MM.1S (cell line): ENCODE results near the gene SLC16A10.
"Not testable (repeated sequence)": the region's sequence is repeated elsewhere in the genome, so short reads cannot be mapped to it uniquely, and the experiment has no call there.

Experiments used
- DNase-seq: peaks from one replicate; pipeline ENCODE4 v3.0.0-alpha.2; 2015
- H2AFZ ChIP-seq: fragments of 300-600 bp; sonication (generic); 2 replicates; pipeline ENCODE4 v1.6.0; 2016; ENCODE audit warnings: antibody characterized with exemption, low read length
- H3F3A ChIP-seq: fragments of 300-600 bp; sonication (generic); 2 replicates; pipeline ENCODE4 v1.6.1; 2016; ENCODE audit warnings: mild to moderate bottlenecking, antibody characterized with exemption, low read length, moderate library complexity, mixed read lengths; ENCODE audit not compliant: insufficient read depth
- H3K27ac ChIP-seq: fragments of 300-600 bp; sonication (generic); 2 replicates; pipeline ENCODE4 v1.5.1; 2016; ENCODE audit warnings: mild to moderate bottlenecking, low read length
- H3K27me3 ChIP-seq: fragments of 300-600 bp; sonication (generic); replicated peaks from 2 replicates; pipeline ENCODE4 v1.6.0; 2016; ENCODE audit warnings: low read length; ENCODE audit not compliant: insufficient read depth
- H3K36me3 ChIP-seq: fragments of 300-600 bp; sonication (generic); replicated peaks from 2 replicates; pipeline ENCODE4 v1.6.1; 2016; ENCODE audit warnings: mild to moderate bottlenecking, low read length, mixed read lengths; ENCODE audit not compliant: insufficient read depth
- H3K4me1 ChIP-seq: fragments of 300-600 bp; sonication (generic); 2 replicates; pipeline ENCODE4 v1.6.1; 2016; ENCODE audit warnings: low read length, mixed read lengths
- H3K4me2 ChIP-seq: fragments of 300-600 bp; sonication (generic); 2 replicates; pipeline ENCODE4 v1.6.0; 2016; ENCODE audit warnings: low read depth, low read length
- H3K4me3 ChIP-seq: fragments of 300-600 bp; sonication (generic); 2 replicates; pipeline ENCODE4 v1.5.1; 2016; ENCODE audit warnings: low read length, mixed read lengths
- H3K79me2 ChIP-seq: fragments of 300-600 bp; sonication (generic); 2 replicates; pipeline ENCODE4 v1.6.1; 2016; ENCODE audit warnings: mixed run types, low read length, mixed read lengths
- H3K9ac ChIP-seq: fragments of 300-600 bp; sonication (generic); 2 replicates; pipeline ENCODE4 v1.6.1; 2016; ENCODE audit warnings: low read length, mixed read lengths
- H3K9me2 ChIP-seq: fragments of 300-600 bp; sonication (generic); replicated peaks from 2 replicates; pipeline ENCODE4 v1.6.1; 2016; ENCODE audit warnings: mild to moderate bottlenecking, low read length, mixed read lengths; ENCODE audit not compliant: insufficient read depth
- H3K9me3 ChIP-seq: fragments of 300-600 bp; sonication (generic); replicated peaks from 2 replicates; pipeline ENCODE4 v1.6.1; 2016; ENCODE audit warnings: mild to moderate bottlenecking, low read length, mixed read lengths; ENCODE audit not compliant: insufficient read depth
- H4K20me1 ChIP-seq: fragments of 300-600 bp; sonication (generic); 2 replicates; pipeline ENCODE4 v1.6.1; 2016; ENCODE audit warnings: mild to moderate bottlenecking, low read length, moderate library complexity, mixed read lengths; ENCODE audit not compliant: insufficient read depth
- EZH2 ChIP-seq: fragments of 300-600 bp; sonication (generic); optimal IDR thresholded peaks from 2 replicates; pipeline ENCODE3; 2017; ENCODE audit warnings: low read depth, mild to moderate bottlenecking, antibody characterized with exemption, low read length, mixed read lengths
- EZH2phosphoT487 ChIP-seq: fragments of 300-600 bp; sonication (generic); IDR thresholded peaks from 2 replicates; pipeline ENCODE4 v1.6.1; 2018; ENCODE audit warnings: antibody characterized with exemption, low read length
- TF ChIP-seq, protein P1 (sequence below): fragments of 300-600 bp; sonication (generic); IDR thresholded peaks from 2 replicates; pipeline ENCODE4 v1.5.1; 2016; ENCODE audit warnings: antibody characterized with exemption, low read length, mixed read lengths

Gene SLC16A10

DNA sequence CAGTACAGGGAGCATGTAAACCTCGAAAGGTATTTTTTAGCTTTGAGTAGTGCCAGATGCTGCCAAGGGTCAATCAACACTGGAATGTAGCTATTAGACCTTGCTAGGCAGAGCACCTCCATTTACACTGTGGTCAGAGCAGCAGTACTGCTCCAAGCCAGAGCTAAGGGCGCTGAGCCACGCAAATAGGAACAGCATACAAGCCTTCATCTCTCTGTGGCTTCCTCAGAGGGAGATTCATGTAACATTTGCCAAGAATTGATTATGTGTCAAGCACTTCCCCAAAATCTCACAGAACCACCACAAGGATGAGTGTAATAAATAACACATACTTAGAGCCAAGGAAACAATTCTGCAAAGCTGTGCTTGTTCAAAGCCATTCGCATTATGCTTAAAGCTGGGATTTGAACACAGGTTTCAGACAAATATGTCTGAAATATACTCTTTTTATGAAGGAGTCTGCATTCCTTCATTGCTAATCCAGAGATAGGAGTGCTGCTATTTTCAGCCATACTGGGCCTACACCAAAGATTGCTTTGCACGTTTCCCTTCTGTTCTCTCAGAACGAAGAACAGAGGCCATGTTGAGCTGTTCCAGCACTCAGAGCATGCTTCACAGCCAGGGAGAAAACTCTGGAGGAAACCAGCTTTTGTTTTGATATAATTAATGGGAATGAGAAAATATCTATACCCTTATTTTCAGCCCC is 97.7 kb downstream of the SLC16A10 start:
- Histone ChIP-seq H3K4me3 (no peak overlapping the region), H3F3A (no peaks in the 10 kb centered on the region), H2AFZ (no peak overlapping the region), H3K79me2 (no peaks in the 10 kb centered on the region), H3K36me3 (no peaks in the 10 kb centered on the region), H4K20me1 (no peaks in the 10 kb centered on the region), H3K27me3 (no peaks in the 10 kb centered on the region), H3K9me3 (no peaks in the 10 kb centered on the region), H3K4me2 (no peak overlapping the region), H3K9ac (no peak overlapping the region), H3K27ac (no peak overlapping the region), H3K4me1 (no peaks in the 10 kb centered on the region), H3K9me2 (no peaks in the 10 kb centered on the region)
- no peak for DNase-seq
- TF ChIP-seq, protein P1, sequence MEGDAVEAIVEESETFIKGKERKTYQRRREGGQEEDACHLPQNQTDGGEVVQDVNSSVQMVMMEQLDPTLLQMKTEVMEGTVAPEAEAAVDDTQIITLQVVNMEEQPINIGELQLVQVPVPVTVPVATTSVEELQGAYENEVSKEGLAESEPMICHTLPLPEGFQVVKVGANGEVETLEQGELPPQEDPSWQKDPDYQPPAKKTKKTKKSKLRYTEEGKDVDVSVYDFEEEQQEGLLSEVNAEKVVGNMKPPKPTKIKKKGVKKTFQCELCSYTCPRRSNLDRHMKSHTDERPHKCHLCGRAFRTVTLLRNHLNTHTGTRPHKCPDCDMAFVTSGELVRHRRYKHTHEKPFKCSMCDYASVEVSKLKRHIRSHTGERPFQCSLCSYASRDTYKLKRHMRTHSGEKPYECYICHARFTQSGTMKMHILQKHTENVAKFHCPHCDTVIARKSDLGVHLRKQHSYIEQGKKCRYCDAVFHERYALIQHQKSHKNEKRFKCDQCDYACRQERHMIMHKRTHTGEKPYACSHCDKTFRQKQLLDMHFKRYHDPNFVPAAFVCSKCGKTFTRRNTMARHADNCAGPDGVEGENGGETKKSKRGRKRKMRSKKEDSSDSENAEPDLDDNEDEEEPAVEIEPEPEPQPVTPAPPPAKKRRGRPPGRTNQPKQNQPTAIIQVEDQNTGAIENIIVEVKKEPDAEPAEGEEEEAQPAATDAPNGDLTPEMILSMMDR: no peak
- TF ChIP-seq EZH2 (no peak), EZH2phosphoT487 (no peak)

DNA sequence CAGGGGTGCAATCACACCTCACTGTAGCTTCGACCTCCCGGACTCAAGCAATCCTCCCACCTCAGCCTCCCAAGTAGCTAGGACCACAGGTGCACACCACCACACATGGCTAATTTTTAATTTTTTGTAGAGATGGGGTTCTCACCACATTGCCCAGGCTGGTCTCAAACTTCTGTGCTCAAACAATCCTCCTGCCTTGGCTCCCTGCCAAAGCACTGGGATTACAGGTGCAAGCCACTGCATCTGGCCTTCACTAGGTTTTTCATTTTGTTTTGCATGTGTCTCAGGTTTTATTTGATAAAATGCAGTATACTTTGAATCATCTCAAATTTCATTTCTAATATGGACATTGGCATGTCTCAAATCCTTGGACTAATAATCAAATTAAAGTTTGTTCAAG is 98.7 kb downstream of the SLC16A10 start:
- Histone ChIP-seq H3K9ac (no peak overlapping the region), H2AFZ (no peak overlapping the region), H3K79me2 (no peaks in the 10 kb centered on the region), H3K36me3 (no peaks in the 10 kb centered on the region), H3K4me3 (no peak overlapping the region), H4K20me1 (no peaks in the 10 kb centered on the region), H3F3A (no peaks in the 10 kb centered on the region), H3K9me3 (no peaks in the 10 kb centered on the region), H3K27me3 (no peaks in the 10 kb centered on the region), H3K9me2 (no peaks in the 10 kb centered on the region), H3K4me1 (no peaks in the 10 kb centered on the region), H3K4me2 (no peak overlapping the region), H3K27ac (no peak overlapping the region)
- no peak for TF ChIP-seq EZH2phosphoT487
- TF ChIP-seq EZH2: no peak
- TF ChIP-seq, protein P1: no peak
- no peak for DNase-seq

DNA sequence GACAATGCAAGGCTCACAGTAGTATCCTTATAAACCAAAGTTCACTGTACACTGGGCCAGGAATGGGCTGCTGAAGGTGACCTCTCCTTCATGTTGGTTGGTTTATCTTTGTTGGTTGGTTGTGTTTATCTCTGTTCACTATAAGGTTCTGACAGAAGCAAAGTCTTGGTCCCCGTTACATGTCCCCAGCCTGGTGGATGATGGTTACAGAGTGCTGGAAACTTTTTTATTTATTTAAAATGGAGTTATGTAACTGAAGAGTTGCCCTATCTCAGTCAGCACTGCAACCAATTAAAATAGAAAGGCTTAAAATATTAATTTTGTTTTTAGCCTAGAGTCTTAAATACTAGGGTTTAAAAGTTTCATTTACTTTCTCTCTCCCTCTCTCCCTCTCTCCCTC is 100.6 kb downstream of the SLC16A10 start:
- H3K9me2 ChIP-seq: no peaks in the 10 kb centered on the region
- no peaks in the 10 kb centered on the region for H3K79me2 ChIP-seq
- DNase-seq: no peak
- H4K20me1 ChIP-seq: no peaks in the 10 kb centered on the region
- no peaks in the 10 kb centered on the region for H3F3A ChIP-seq
- no peaks in the 10 kb centered on the region for H3K27me3 ChIP-seq
- H3K4me1 ChIP-seq: no peaks in the 10 kb centered on the region
- H2AFZ ChIP-seq: no peak overlapping the region
- TF ChIP-seq EZH2 (no peak), EZH2phosphoT487 (no peak)
- no peak overlapping the region for H3K4me3 ChIP-seq
- no peak overlapping the region for H3K27ac ChIP-seq
- H3K9me3 ChIP-seq: no peaks in the 10 kb centered on the region
- H3K9ac ChIP-seq: no peak overlapping the region
- H3K4me2 ChIP-seq: no peak overlapping the region
- no peaks in the 10 kb centered on the region for H3K36me3 ChIP-seq

DNA sequence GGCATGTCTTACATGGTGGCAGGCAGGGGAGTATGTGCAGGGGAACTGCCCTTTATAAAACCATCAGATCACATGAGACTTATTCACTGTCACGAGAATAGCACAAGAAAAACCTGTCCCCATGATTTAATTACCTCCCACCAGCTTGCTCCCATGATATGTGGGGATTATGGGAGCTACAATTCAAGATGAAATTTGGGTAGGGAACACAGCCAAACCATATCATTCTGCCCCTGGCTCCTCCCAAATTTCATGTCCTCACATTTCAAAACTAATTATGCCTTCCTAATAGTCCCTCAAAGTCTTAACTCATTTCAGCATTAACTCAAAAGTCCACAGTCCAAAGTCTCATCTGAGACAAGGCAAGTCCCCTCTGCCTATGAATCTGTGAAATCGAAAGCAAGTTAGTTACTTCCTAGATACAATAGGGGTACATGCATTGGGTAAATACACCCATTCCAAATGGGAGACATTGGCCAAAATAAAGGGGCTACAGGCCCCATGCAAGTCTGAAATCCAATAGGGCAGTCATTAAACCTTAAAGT is 102.4 kb downstream of the SLC16A10 start:
- not testable (repeated sequence) for H3K79me2 ChIP-seq, H2AFZ ChIP-seq, H3K9me3 ChIP-seq, H3F3A ChIP-seq, H3K4me3 ChIP-seq, DNase-seq, H3K27ac ChIP-seq, H4K20me1 ChIP-seq, H3K27me3 ChIP-seq, H3K4me2 ChIP-seq, H3K4me1 ChIP-seq, H3K9me2 ChIP-seq, H3K36me3 ChIP-seq, H3K9ac ChIP-seq
